C4-2B (cell line): Measurements from ENCODE around the gene TMEM88.

Experiments used
- ZFX ChIP-seq: fragments of 450-650 bp; IDR thresholded peaks from 2 replicates; pipeline ENCODE4 v1.6.1; 2017
- TF ChIP-seq, protein P1 (sequence below): fragments of 450-650 bp; conservative IDR thresholded peaks from 2 replicates; pipeline ENCODE4 v1.5.1; 2017; ENCODE audit warnings: mild to moderate bottlenecking

DNA sequence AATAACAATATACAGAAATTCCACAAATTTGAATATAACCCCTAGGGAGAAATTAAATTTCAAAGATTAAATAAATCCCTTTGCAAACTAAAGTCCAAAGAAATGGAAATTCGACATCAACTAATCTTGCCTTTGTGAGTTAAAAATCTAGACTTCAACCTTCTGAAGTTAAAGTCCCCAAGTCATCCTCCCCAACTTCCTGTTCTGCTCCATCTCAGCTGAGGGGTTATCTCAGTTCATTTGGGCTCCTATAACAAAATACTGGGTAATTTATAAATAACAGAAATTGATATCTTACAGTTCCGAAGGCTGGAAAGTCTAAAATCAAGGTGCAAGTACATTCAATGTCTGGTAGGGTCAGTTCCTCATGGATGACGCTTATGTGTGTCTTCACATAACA is 43.6 kb upstream of the TMEM88 start:
- TF ChIP-seq, protein P1, sequence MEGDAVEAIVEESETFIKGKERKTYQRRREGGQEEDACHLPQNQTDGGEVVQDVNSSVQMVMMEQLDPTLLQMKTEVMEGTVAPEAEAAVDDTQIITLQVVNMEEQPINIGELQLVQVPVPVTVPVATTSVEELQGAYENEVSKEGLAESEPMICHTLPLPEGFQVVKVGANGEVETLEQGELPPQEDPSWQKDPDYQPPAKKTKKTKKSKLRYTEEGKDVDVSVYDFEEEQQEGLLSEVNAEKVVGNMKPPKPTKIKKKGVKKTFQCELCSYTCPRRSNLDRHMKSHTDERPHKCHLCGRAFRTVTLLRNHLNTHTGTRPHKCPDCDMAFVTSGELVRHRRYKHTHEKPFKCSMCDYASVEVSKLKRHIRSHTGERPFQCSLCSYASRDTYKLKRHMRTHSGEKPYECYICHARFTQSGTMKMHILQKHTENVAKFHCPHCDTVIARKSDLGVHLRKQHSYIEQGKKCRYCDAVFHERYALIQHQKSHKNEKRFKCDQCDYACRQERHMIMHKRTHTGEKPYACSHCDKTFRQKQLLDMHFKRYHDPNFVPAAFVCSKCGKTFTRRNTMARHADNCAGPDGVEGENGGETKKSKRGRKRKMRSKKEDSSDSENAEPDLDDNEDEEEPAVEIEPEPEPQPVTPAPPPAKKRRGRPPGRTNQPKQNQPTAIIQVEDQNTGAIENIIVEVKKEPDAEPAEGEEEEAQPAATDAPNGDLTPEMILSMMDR, result no peak
- TF ChIP-seq ZFX, result no peak
